Bronchial epithelial cell (primary cell): ENCODE results near the gene PTPRE. TPM values are rescaled to one million over a fixed set of nuclear protein-coding genes. Genes with fewer than 3 reads are reported as not detected.

Experiments
- DNase-seq: peaks from one replicate; pipeline ENCODE4 v3.0.0-alpha.2; 2010; ENCODE audit warnings: low read depth
- FAIRE-seq: peaks from 2 replicates; lab custom pipeline; 2011; peaks lifted over from hg19 to GRCh38; lab: Jason Lieb, UNC
- H3K27me3 ChIP-seq: 2 replicates; pipeline ENCODE4 v1.5.1; 2011; ENCODE audit warnings: low read length; ENCODE audit not compliant: control insufficient read depth, insufficient read depth
- H3K36me3 ChIP-seq: 2 replicates; pipeline ENCODE4 v1.5.1; 2011; ENCODE audit warnings: low read length; ENCODE audit not compliant: control insufficient read depth, insufficient read depth
- H3K4me3 ChIP-seq: 2 replicates; pipeline ENCODE4 v1.5.1; 2011; ENCODE audit warnings: mild to moderate bottlenecking, low read depth, low read length, control low read depth
- CTCF ChIP-seq: IDR thresholded peaks from 2 replicates; pipeline ENCODE4 v1.5.1; 2011; ENCODE audit warnings: mild to moderate bottlenecking, moderate library complexity, low read length, control low read depth, inconsistent platforms; ENCODE audit not compliant: insufficient read depth, severe bottlenecking
- total RNA-seq: library from RNA; depleted of rRNA; stranded (reverse); fragments of >200 nt; gene quantifications from 2 replicates; pipeline ENCODE4 v1.2.1, GENCODE V29; 2014

PTPRE gene
- total RNA-seq, 1 donor from 2014 or later = 7.9 TPM

- Histone ChIP-seq H3K36me3 (no peaks in the 10 kb centered on the region), H3K27me3 (no peaks in the 10 kb centered on the region), H3K4me3 (no peak overlapping the region)
- DNase-seq = no peak
- no peak for FAIRE-seq
- TF ChIP-seq CTCF = no peak
Measured at GRCh38 chr10:127959428-127959827, 52.5 kb downstream of the PTPRE start.

- TF ChIP-seq CTCF = no peak
- Histone ChIP-seq H3K36me3 (no peaks in the 10 kb centered on the region), H3K4me3 (no peak overlapping the region), H3K27me3 (no peaks in the 10 kb centered on the region)
- DNase-seq (no peak), FAIRE-seq (no peak)
Measured at GRCh38 chr10:127961071-127961470, 54.2 kb downstream of the PTPRE start.

GRCh38 chr10:127962205-127962604, 55.3 kb downstream of the PTPRE start:
- DNase-seq (no peak), FAIRE-seq (no peak)
- H3K27me3 ChIP-seq = no peaks in the 10 kb centered on the region
- no peaks in the 10 kb centered on the region for H3K36me3 ChIP-seq
- H3K4me3 ChIP-seq = no peak overlapping the region
- TF ChIP-seq CTCF = no peak

GRCh38 chr10:127963136-127963535, 56.2 kb downstream of the PTPRE start:
- Histone ChIP-seq H3K4me3 (no peak overlapping the region), H3K27me3 (no peaks in the 10 kb centered on the region), H3K36me3 (no peaks in the 10 kb centered on the region)
- no peak for DNase-seq
- no peak for FAIRE-seq
- TF ChIP-seq CTCF = no peak

- Histone ChIP-seq H3K36me3 (no peaks in the 10 kb centered on the region), H3K27me3 (no peaks in the 10 kb centered on the region), H3K4me3 (no peak overlapping the region)
- no peak for FAIRE-seq
- DNase-seq = no peak
- no peak for TF ChIP-seq CTCF
Measured at GRCh38 chr10:127964621-127965020, 57.7 kb downstream of the PTPRE start.

- TF ChIP-seq CTCF = no peak
- Histone ChIP-seq H3K27me3 (no peaks in the 10 kb centered on the region), H3K36me3 (no peaks in the 10 kb centered on the region), H3K4me3 (no peak overlapping the region)
- DNase-seq (no peak), FAIRE-seq (no peak)
Measured at GRCh38 chr10:127966875-127967274, 60.0 kb downstream of the PTPRE start.
